IMR-90 (cell line): ENCODE data around the gene STK31. TPM values are rescaled to one million over a fixed set of nuclear protein-coding genes. Genes with fewer than 3 reads are reported as not detected.

Source experiments
- ATAC-seq: fragments of 200-7000 bp; cut with Tn5 transposase; 2 replicates; pipeline ENCODE4 v1.9.1; 2020; ENCODE audit warnings: low read depth, mild to moderate bottlenecking, moderate library complexity
- BruUV-seq: library from RNA; stranded (reverse); fragments of 400-500 nt; replicated peaks from 2 replicates; lab custom pipeline; 2021; lab: Mats Ljungman, UMichigan
- CTCF ChIA-PET: fragments of 300-600 bp; formaldehyde crosslinking; extraction: SDS; loops from one replicate; lab custom pipeline; 2021; ENCODE audit warnings: antibody characterized with exemption; lab: Yijun Ruan, JAX
- POLR2A ChIA-PET: fragments of 300-600 bp; sonication (Branson Sonifier 250); formaldehyde crosslinking; loops from one replicate; lab custom pipeline; 2022; ENCODE audit warnings: antibody characterized with exemption; ENCODE audit not compliant: unreplicated experiment; lab: Charles Lee
- DNase-seq: peaks from one replicate; pipeline ENCODE4 v3.0.0; 2013
- H2AFZ ChIP-seq: replicated peaks from 2 replicates; pipeline ENCODE3; 2013; ENCODE audit warnings: low read length, mild to moderate bottlenecking; ENCODE audit not compliant: poor library complexity
- H2AK5ac ChIP-seq: 2 replicates; pipeline ENCODE4 v1.6.1; 2013; ENCODE audit warnings: low read depth, low read length, inconsistent platforms
- H2AK9ac ChIP-seq: replicated peaks from 2 replicates; pipeline ENCODE3; 2013; ENCODE audit warnings: mild to moderate bottlenecking, low read depth, low read length, moderate library complexity; ENCODE audit not compliant: poor library complexity
- H2BK120ac ChIP-seq: 2 replicates; pipeline ENCODE4 v1.6.1; 2013; ENCODE audit warnings: low read depth, low read length, inconsistent platforms
- H2BK15ac ChIP-seq: 3 replicates; pipeline ENCODE4 v1.6.1; 2013; ENCODE audit warnings: low read depth, low read length, inconsistent platforms
- H2BK20ac ChIP-seq: 2 replicates; pipeline ENCODE4 v1.6.1; 2013; ENCODE audit warnings: low read depth, mild to moderate bottlenecking, inconsistent platforms, low read length, moderate library complexity
- H2BK5ac ChIP-seq: 2 replicates; pipeline ENCODE4 v1.6.1; 2013; ENCODE audit warnings: mild to moderate bottlenecking, low read depth, low read length, inconsistent platforms; ENCODE audit not compliant: poor library complexity, severe bottlenecking
- H3K14ac ChIP-seq: replicated peaks from 2 replicates; pipeline ENCODE4 v1.6.1; 2013; ENCODE audit warnings: low read depth, low read length, inconsistent platforms
- H3K18ac ChIP-seq: 2 replicates; pipeline ENCODE4 v1.6.1; 2013; ENCODE audit warnings: low read depth, low read length, control low read depth
- H3K23ac ChIP-seq: 2 replicates; pipeline ENCODE4 v1.6.1; 2013; ENCODE audit warnings: low read depth, low read length, inconsistent platforms
- H3K27ac ChIP-seq: 2 replicates; pipeline ENCODE4 v1.5.1; 2013; ENCODE audit warnings: mild to moderate bottlenecking, control low read depth, low read length; ENCODE audit not compliant: insufficient read depth
- H3K27me3 ChIP-seq: 2 replicates; pipeline ENCODE4 v1.6.1; 2013; ENCODE audit warnings: low read length; ENCODE audit not compliant: control insufficient read depth, insufficient read depth
- H3K36me3 ChIP-seq: 2 replicates; pipeline ENCODE4 v1.6.1; 2013; ENCODE audit warnings: low read length, mixed read lengths; ENCODE audit not compliant: control insufficient read depth, insufficient read depth
- H3K4ac ChIP-seq: 2 replicates; pipeline ENCODE4 v1.6.1; 2013; ENCODE audit warnings: low read depth, low read length, inconsistent platforms
- H3K4me1 ChIP-seq: 2 replicates; pipeline ENCODE4 v1.6.1; 2013; ENCODE audit warnings: low read length, mixed read lengths; ENCODE audit not compliant: control insufficient read depth, insufficient read depth
- H3K4me2 ChIP-seq: 2 replicates; pipeline ENCODE4 v1.6.1; 2013; ENCODE audit warnings: low read depth, mild to moderate bottlenecking, control low read depth, low read length, moderate library complexity
- H3K4me3 ChIP-seq: 2 replicates; pipeline ENCODE4 v1.5.1; 2013; ENCODE audit warnings: low read depth, mild to moderate bottlenecking, control low read depth, low read length, moderate library complexity; ENCODE audit not compliant: insufficient read depth
- H3K56ac ChIP-seq: 2 replicates; pipeline ENCODE4 v1.6.1; 2013; ENCODE audit warnings: low read length, inconsistent platforms; ENCODE audit not compliant: insufficient read depth; ENCODE audit errors: extremely low read depth
- H3K79me1 ChIP-seq, 2 experiments: 2 replicates each; pipeline ENCODE4 v1.6.1; 2013; ENCODE audit warnings: low read length in 2 of 2, inconsistent platforms in 1 of 2, low read depth in 1 of 2
- H3K9ac ChIP-seq: 2 replicates; pipeline ENCODE4 v1.6.1; 2013; ENCODE audit warnings: low read depth, low read length, control low read depth
- H3K9me1 ChIP-seq: 2 replicates; pipeline ENCODE4 v1.6.1; 2013; ENCODE audit warnings: low read length, inconsistent platforms; ENCODE audit not compliant: insufficient read depth
- H3K9me3 ChIP-seq: 2 replicates; pipeline ENCODE4 v1.6.1; 2013; ENCODE audit warnings: low read length; ENCODE audit not compliant: control insufficient read depth, insufficient read depth
- H4K20me1 ChIP-seq: 2 replicates; pipeline ENCODE4 v1.6.1; 2013; ENCODE audit warnings: low read length, inconsistent platforms; ENCODE audit not compliant: insufficient read depth
- H4K5ac ChIP-seq: 2 replicates; pipeline ENCODE4 v1.6.1; 2013; ENCODE audit warnings: mild to moderate bottlenecking, low read depth, low read length, control low read depth
- H4K8ac ChIP-seq, 2 experiments: 2 replicates each; pipeline ENCODE4 v1.6.1; 2013; ENCODE audit warnings: low read depth in 2 of 2, low read length in 2 of 2, control low read depth in 1 of 2, inconsistent platforms in 1 of 2
- H4K91ac ChIP-seq: 2 replicates; pipeline ENCODE4 v1.6.1; 2013; ENCODE audit warnings: low read depth, low read length, inconsistent platforms; ENCODE audit not compliant: insufficient read depth
- BHLHE40 ChIP-seq: fragments of 150-350 bp; IDR thresholded peaks from 2 replicates; pipeline ENCODE4 v1.6.1; 2016; ENCODE audit warnings: mild to moderate bottlenecking, low read depth, low read length
- CEBPB ChIP-seq: IDR thresholded peaks from 2 replicates; pipeline ENCODE4 v1.6.1; 2012; ENCODE audit warnings: low read depth, low read length, improper control_type of control experiment
- MAFK ChIP-seq: IDR thresholded peaks from 2 replicates; pipeline ENCODE4 v1.6.1; 2012; ENCODE audit warnings: low read depth, low read length, improper control_type of control experiment
- MXI1 ChIP-seq: IDR thresholded peaks from 2 replicates; pipeline ENCODE4 v1.6.1; 2012; ENCODE audit warnings: low read depth, mild to moderate bottlenecking, low read length, moderate library complexity, borderline replicate concordance
- NFE2L2 ChIP-seq: fragments of 150-350 bp; IDR thresholded peaks from 2 replicates; pipeline ENCODE4 v1.6.1; 2016; ENCODE audit warnings: low read depth, mild to moderate bottlenecking, low read length
- POLR2A ChIP-seq: IDR thresholded peaks from 2 replicates; pipeline ENCODE4 v1.6.1; 2012; ENCODE audit warnings: mild to moderate bottlenecking, low read depth, low read length
- RAD21 ChIP-seq: IDR thresholded peaks from 2 replicates; pipeline ENCODE4 v1.6.1; 2012; ENCODE audit warnings: low read length, improper control_type of control experiment
- RCOR1 ChIP-seq: IDR thresholded peaks from 2 replicates; pipeline ENCODE4 v1.6.1; 2012; ENCODE audit warnings: mild to moderate bottlenecking, low read length, improper control_type of control experiment; ENCODE audit not compliant: insufficient replicate concordance
- SMC3 ChIP-seq: fragments of 150-350 bp; IDR thresholded peaks from 2 replicates; pipeline ENCODE4 v1.6.1; 2016; ENCODE audit warnings: low read depth, mild to moderate bottlenecking, antibody characterized with exemption, low read length, moderate library complexity
- dilution Hi-C: fragments of 300-500 bp; cut with HindIII; formaldehyde crosslinking; loops from one replicate; pipeline ENCODE4 v1.14.3; 2018; ENCODE audit warnings: low sequenced_read_pairs; ENCODE audit not compliant: unreplicated experiment
- in situ Hi-C: fragments of 300-500 bp; cut with MboI; formaldehyde crosslinking; loops from 3 replicates; pipeline ENCODE4 v1.14.3; 2019; ENCODE audit warnings: low sequenced_read_pairs, inconsistent platforms, mixed read lengths
- intact Hi-C: fragments of 100-400 bp; cut with micrococcal nuclease; formaldehyde crosslinking; loops from 2 replicates; pipeline ENCODE4 v1.10.0; 2022
- polyA plus RNA-seq, 3 experiments: library from polyadenylated mRNA; depleted of rRNA; stranded (reverse); fragments of >200 nt; gene quantifications; 2 replicates each; pipeline ENCODE4 v1.2.3, GENCODE V29; 2012; ENCODE audit warnings: low replicate concordance in 1 of 3
- total RNA-seq: library from RNA; depleted of rRNA; stranded (reverse); fragments of >200 nt; gene quantifications from 2 replicates; pipeline ENCODE4 v1.2.3, GENCODE V29; 2012
- TF ChIP-seq, protein P1 (sequence below): fragments of 150-350 bp; IDR thresholded peaks from 2 replicates; pipeline ENCODE4 v1.6.1; 2016; ENCODE audit warnings: low read depth, mild to moderate bottlenecking, low read length, moderate library complexity, borderline replicate concordance
- TF ChIP-seq, protein P2 (sequence below): conservative IDR thresholded peaks from 2 replicates; pipeline ENCODE4 v1.5.1; 2012; ENCODE audit warnings: mild to moderate bottlenecking, low read depth, low read length, improper control_type of control experiment
- TF ChIP-seq, protein P3 (sequence below): fragments of 150-350 bp; IDR thresholded peaks from 2 replicates; pipeline ENCODE4 v1.6.1; 2017; ENCODE audit warnings: mild to moderate bottlenecking, antibody characterized with exemption, low read length, low read depth

The STK31 gene
- total and polyA plus RNA-seq, 2 of the 4 experiments (the other 2 are of a cell fraction) = not detected

DNA sequence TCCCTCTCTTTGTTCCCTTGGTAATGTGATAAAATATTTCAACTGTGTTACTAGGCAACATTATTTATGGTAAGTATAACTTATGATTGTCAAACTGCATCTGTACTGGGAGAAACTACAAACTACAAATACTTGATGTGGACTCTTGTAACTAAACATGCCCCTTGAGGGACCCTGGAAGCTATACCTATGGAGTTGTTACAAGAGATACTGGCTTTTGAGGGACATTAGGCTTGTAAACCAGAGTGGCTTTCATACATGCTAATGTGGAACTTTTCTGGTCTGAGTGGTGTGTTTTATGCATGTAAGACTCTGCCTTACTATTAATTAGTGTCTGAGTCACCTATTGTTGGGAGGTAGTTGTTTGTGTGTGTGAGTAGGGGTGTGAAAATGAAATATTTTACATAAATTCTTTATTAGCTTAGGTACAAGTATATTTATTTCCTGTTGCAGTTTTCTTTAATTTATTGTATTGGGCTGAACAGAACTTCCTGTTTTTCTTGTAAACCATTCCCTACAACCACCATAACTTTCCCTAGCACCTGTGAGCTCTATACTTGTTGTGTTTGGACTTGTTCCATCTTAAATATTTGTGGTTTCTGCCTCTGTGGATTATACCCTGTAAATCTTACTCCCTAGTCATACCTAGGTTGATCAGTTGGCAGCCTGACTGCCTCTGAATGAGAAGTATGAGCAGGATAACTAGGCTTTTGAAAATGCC lies 49.8 kb downstream of the STK31 start:
- TF ChIP-seq NFE2L2 (no peak), MAFK (no peak), POLR2A (no peak), CEBPB (no peak), SMC3 (no peak), RAD21 (no peak), RCOR1 (no peak), MXI1 (no peak), BHLHE40 (no peak)
- TF ChIP-seq, protein P1, sequence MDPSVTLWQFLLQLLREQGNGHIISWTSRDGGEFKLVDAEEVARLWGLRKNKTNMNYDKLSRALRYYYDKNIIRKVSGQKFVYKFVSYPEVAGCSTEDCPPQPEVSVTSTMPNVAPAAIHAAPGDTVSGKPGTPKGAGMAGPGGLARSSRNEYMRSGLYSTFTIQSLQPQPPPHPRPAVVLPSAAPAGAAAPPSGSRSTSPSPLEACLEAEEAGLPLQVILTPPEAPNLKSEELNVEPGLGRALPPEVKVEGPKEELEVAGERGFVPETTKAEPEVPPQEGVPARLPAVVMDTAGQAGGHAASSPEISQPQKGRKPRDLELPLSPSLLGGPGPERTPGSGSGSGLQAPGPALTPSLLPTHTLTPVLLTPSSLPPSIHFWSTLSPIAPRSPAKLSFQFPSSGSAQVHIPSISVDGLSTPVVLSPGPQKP = no peak
- TF ChIP-seq, protein P2, sequence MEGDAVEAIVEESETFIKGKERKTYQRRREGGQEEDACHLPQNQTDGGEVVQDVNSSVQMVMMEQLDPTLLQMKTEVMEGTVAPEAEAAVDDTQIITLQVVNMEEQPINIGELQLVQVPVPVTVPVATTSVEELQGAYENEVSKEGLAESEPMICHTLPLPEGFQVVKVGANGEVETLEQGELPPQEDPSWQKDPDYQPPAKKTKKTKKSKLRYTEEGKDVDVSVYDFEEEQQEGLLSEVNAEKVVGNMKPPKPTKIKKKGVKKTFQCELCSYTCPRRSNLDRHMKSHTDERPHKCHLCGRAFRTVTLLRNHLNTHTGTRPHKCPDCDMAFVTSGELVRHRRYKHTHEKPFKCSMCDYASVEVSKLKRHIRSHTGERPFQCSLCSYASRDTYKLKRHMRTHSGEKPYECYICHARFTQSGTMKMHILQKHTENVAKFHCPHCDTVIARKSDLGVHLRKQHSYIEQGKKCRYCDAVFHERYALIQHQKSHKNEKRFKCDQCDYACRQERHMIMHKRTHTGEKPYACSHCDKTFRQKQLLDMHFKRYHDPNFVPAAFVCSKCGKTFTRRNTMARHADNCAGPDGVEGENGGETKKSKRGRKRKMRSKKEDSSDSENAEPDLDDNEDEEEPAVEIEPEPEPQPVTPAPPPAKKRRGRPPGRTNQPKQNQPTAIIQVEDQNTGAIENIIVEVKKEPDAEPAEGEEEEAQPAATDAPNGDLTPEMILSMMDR = no peak
- TF ChIP-seq, protein P3, sequence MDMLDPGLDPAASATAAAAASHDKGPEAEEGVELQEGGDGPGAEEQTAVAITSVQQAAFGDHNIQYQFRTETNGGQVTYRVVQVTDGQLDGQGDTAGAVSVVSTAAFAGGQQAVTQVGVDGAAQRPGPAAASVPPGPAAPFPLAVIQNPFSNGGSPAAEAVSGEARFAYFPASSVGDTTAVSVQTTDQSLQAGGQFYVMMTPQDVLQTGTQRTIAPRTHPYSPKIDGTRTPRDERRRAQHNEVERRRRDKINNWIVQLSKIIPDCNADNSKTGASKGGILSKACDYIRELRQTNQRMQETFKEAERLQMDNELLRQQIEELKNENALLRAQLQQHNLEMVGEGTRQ = no peak

More for the DNA sequence above, 49.8 kb downstream of the STK31 start:
- in situ Hi-C loops (no loop called here), intact Hi-C loops (no loop called here), dilution Hi-C loops (no loop called here)
- Histone ChIP-seq H2AK5ac (no peak overlapping the region), H3K14ac (no peak overlapping the region), H2BK120ac (no peak overlapping the region), H3K9ac (no peak overlapping the region), H2BK5ac (no peak overlapping the region), H2AFZ (no peak overlapping the region), H3K18ac (no peak overlapping the region), H3K23ac (no peak overlapping the region), H3K27me3 (peaks cover 2% of the 10 kb centered on the region; the same call in 1 of the 2 replicates), H3K27ac (no peak overlapping the region), H3K9me1 (no peaks in the 10 kb centered on the region), H4K20me1 (no peaks in the 10 kb centered on the region), H4K5ac (no peak overlapping the region), H2AK9ac (no peak overlapping the region), H2BK20ac (no peak overlapping the region), H3K9me3 (no peaks in the 10 kb centered on the region), H3K36me3 (no peaks in the 10 kb centered on the region), H3K4ac (no peak overlapping the region), H3K79me1 (no peaks in the 10 kb centered on the region), H3K4me1 (no peaks in the 10 kb centered on the region), H2BK15ac (no peak overlapping the region), H3K4me2 (no peak overlapping the region), H3K56ac (no peak overlapping the region), H4K91ac (no peak overlapping the region), H4K8ac (no peak overlapping the region), H3K4me3 (no peak overlapping the region)
- ChIA-PET POLR2A (no interaction called here), CTCF (no interaction called here)
- DNase-seq (peak; percentile 3), ATAC-seq (no peak)
- BruUV-seq = no TSS peak
